Body of pancreas (tissue), 4 donors: ENCODE data around the gene PRMT7. TPM values are rescaled to one million over a fixed set of nuclear protein-coding genes. Genes with fewer than 3 reads are reported as not detected.

Experiments
- ATAC-seq: fragments of 150-250 bp; one replicate; pipeline ENCODE4 v1.9.1; 2016
- DNase-seq, 4 donors: peaks; one replicate each; pipeline ENCODE4 v3.0.0-alpha.2; 2019
- H3K27ac ChIP-seq, 4 donors: fragments of 200-600 bp; sonication (generic); 1 replicate in 3 of 4; 2 replicates in 1 of 4; pipeline versions ENCODE4 v1.5.1 to v1.6.1; 2016 to 2019; ENCODE audit warnings: mild to moderate bottlenecking in 1 of 4, mixed read lengths in 1 of 4, moderate library complexity in 1 of 4
- H3K27me3 ChIP-seq, 2 donors: fragments of 200-600 bp; sonication (generic); one replicate each; pipeline ENCODE4 v1.6.0; 2016; ENCODE audit warnings: mild to moderate bottlenecking in 1 of 2
- H3K36me3 ChIP-seq, 2 donors: fragments of 200-600 bp; sonication (generic); replicated peaks in 1 of 2; 2 replicates each; pipeline ENCODE4 v1.5.1; 2016; ENCODE audit warnings: low read depth in 2 of 2; ENCODE audit not compliant: insufficient read depth in 1 of 2
- H3K4me1 ChIP-seq: fragments of 200-600 bp; sonication (generic); one replicate; pipeline ENCODE4 v1.6.0; 2016
- H3K4me3 ChIP-seq, 2 donors: fragments of 200-600 bp; sonication (generic); 1 replicate in 1 of 2; 2 replicates in 1 of 2; pipeline ENCODE4 v1.5.1; 2016 to 2019
- H3K9me3 ChIP-seq, 3 donors: fragments of 200-600 bp; sonication (generic); 1 replicate in 2 of 3; 2 replicates in 1 of 3; pipeline ENCODE4 v1.5.1; 2016
- CTCF ChIP-seq, 7 experiments: fragments of 450-650 bp in 4 of 7; fragments of 200-600 bp in 3 of 7; sonication (generic) in 3 of 7; IDR thresholded peaks; one replicate each; pipeline ENCODE4 v1.5.1; 2016 to 2019; ENCODE audit warnings: antibody characterized with exemption in 7 of 7
- POLR2A ChIP-seq, 3 donors: fragments of 450-650 bp; IDR thresholded peaks; one replicate each; pipeline ENCODE4 v1.6.1; 2016; ENCODE audit warnings: antibody characterized with exemption in 3 of 3, mild to moderate bottlenecking in 2 of 3
- WGBS, 2 donors: methylation state at CpG; one replicate each; pipeline ENCODE4 v1.1.5; 2017; 5-methylcytosine and 5-hydroxymethylcytosine counted together
- intact Hi-C: fragments of 100-400 bp; cut with DNase I; formaldehyde crosslinking; loops from one replicate; pipeline ENCODE4 v1.15.1; 2023
- total RNA-seq, 2 donors: library from RNA; depleted of rRNA; stranded (reverse); fragments of >200 nt; gene quantifications; one replicate each; pipeline ENCODE4 v1.1.0, GENCODE V29; 2016

The PRMT7 gene
- total RNA-seq, 2 donors from 2014 or later, result 27.4 to 35.8 TPM

- Histone ChIP-seq H3K4me3 (no peak overlapping the region), H3K36me3 (no peaks in the 10 kb centered on the region), H3K27ac (peak overlapping the region in 1 of 4 donors; percentile 3), H3K4me1 (no peaks in the 10 kb centered on the region), H3K9me3 (no peaks in the 10 kb centered on the region), H3K27me3 (no peaks in the 10 kb centered on the region)
- TF ChIP-seq CTCF (IDR thresholded peaks at IDR 0.05), result no peak
- no peak for TF ChIP-seq POLR2A (IDR thresholded peaks at IDR 0.05)
- intact Hi-C loops, result no loop called here
- 55 to 64% methylated on average over 3 to 4 of the region's 4 CpGs for WGBS, 2 donors
- DNase-seq (no peak), ATAC-seq (no peak)
These were observed 21.0 kb upstream of the PRMT7 start for GRCh38 chr16:68289621-68290329.

- 68 to 83% methylated on average over 5 to 6 of the region's 6 CpGs for WGBS, 2 donors
- DNase-seq (no peak), ATAC-seq (no peak)
- no peaks in the 10 kb centered on the region for H3K27me3 ChIP-seq
- no peaks in the 10 kb centered on the region for H3K9me3 ChIP-seq
- no peaks in the 10 kb centered on the region for H3K36me3 ChIP-seq
- H3K27ac ChIP-seq, result peak overlapping the region in 1 of 4 donors; percentile 2
- no peaks in the 10 kb centered on the region for H3K4me1 ChIP-seq
- intact Hi-C loops, result no loop called here
- no peak overlapping the region for H3K4me3 ChIP-seq
- no peak for TF ChIP-seq CTCF (IDR thresholded peaks at IDR 0.05)
- no peak for TF ChIP-seq POLR2A (IDR thresholded peaks at IDR 0.05)
These were observed 20.4 kb upstream of the PRMT7 start for GRCh38 chr16:68290450-68290849.

GRCh38 chr16:68291227-68291626, 19.6 kb upstream of the PRMT7 start:
- TF ChIP-seq CTCF (IDR thresholded peaks at IDR 0.05), result no peak
- TF ChIP-seq POLR2A (IDR thresholded peaks at IDR 0.05), result no peak
- Histone ChIP-seq H3K4me1 (peaks cover 3% of the 10 kb centered on the region), H3K4me3 (no peak overlapping the region), H3K27me3 (no peaks in the 10 kb centered on the region), H3K9me3 (no peaks in the 10 kb centered on the region), H3K27ac (no peak overlapping the region), H3K36me3 (no peaks in the 10 kb centered on the region)
- ATAC-seq (no peak), DNase-seq (no peak)
- 87 to 92% methylated on average over 4 of the region's 4 CpGs for WGBS, 2 donors
- intact Hi-C loops, result no loop called here

- ATAC-seq, result no peak
- no peak overlapping the region for H3K4me3 ChIP-seq
- TF ChIP-seq POLR2A (IDR thresholded peaks at IDR 0.05) (no peak), CTCF (IDR thresholded peaks at IDR 0.05) (no peak)
These were observed 18.4 kb upstream of the PRMT7 start for GRCh38 chr16:68292425-68292824.

GRCh38 chr16:68296291-68296690, 14.5 kb upstream of the PRMT7 start:
- Histone ChIP-seq H3K4me3 (no peak overlapping the region), H3K36me3 (peaks cover 0 to 13% of the 10 kb centered on the region in 2 donors), H3K4me1 (peaks cover 15% of the 10 kb centered on the region), H3K27ac (peak overlapping the region in 1 of 4 donors; percentile 23), H3K9me3 (no peaks in the 10 kb centered on the region), H3K27me3 (no peaks in the 10 kb centered on the region)
- no peak for TF ChIP-seq CTCF (IDR thresholded peaks at IDR 0.05)
- no peak for TF ChIP-seq POLR2A (IDR thresholded peaks at IDR 0.05)
- peak; percentile 50 for ATAC-seq
- intact Hi-C loops, result no loop called here
- DNase-seq, result peak; percentile 24 to 62 (median 40)
- WGBS, 2 donors, result 33 to 37% methylated on average over 12 of the region's 12 CpGs

More at GRCh38 chr16:68292425-68292824, 18.4 kb upstream of the PRMT7 start:
- H3K4me1 ChIP-seq, result peaks cover 11% of the 10 kb centered on the region
- H3K9me3 ChIP-seq, result no peaks in the 10 kb centered on the region
- 97 to 100% methylated on average over 5 of the region's 5 CpGs for WGBS, 2 donors
- no peaks in the 10 kb centered on the region for H3K27me3 ChIP-seq
- no peak overlapping the region for H3K27ac ChIP-seq
- no peak for DNase-seq
- H3K36me3 ChIP-seq, result no peaks in the 10 kb centered on the region
- intact Hi-C loops, result no loop called here
